ENCODE measurements around the gene SCUBE2.

SCUBE2 gene

DNA sequence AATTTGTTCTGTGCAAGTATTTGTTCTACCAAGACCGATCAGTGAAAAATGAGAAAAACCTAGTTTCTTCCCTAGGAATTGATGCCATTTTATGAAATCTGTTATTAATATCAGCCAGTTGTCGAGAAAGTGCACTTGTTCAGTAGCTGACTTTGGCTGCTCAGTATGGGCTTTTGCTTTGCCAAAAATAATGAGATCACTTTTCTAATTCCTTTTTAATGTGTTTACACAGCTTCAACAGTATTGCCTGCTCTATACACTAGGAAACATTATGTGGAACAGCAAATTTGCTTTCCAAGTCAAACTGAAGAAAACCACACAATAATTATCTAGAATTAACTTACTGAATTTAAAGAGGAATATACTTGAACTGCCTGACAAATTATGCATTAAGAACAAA lies 34.4 kb downstream of the SCUBE2 start:
- Mint-ChIP-seq H3K36me3 (ENCODE audit: low read depth) (no peaks in the 10 kb centered on the region), H3K4me3 (no peak overlapping the region), H3K27ac (no peak overlapping the region), H3K27me3 (peaks cover 2% of the 10 kb centered on the region), H3K4me1 (ENCODE audit: low read depth) (peaks cover 39% of the 10 kb centered on the region), H3K9me3 (no peaks in the 10 kb centered on the region)
- intact Hi-C loops (cut with micrococcal nuclease) = no loop called here

DNA sequence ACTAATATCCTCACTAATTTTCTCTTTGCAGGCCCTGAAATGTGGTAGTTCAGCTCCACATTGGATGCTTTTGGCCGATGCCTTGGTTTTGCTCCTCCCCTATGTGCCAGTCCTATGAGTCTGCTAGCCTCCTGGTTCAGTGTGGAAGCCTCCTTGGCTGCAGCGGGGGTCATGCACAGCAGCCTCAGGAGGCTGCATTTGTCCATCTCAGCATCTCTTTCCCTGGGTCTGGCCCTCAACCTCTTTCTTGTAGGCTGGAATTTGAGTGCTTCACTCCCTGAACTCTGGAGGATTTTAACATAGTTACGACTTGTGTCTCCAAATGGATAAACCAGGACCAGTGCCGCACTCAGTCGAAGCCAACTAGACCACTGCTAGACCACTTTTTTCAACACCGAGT lies 34.9 kb downstream of the SCUBE2 start:
- Mint-ChIP-seq H3K4me1 (ENCODE audit: low read depth) (peaks cover 33% of the 10 kb centered on the region), H3K4me3 (no peak overlapping the region), H3K27me3 (peaks cover 2% of the 10 kb centered on the region), H3K9me3 (no peaks in the 10 kb centered on the region), H3K27ac (no peak overlapping the region), H3K36me3 (ENCODE audit: low read depth) (no peaks in the 10 kb centered on the region)
- intact Hi-C loops (cut with micrococcal nuclease) = no loop called here

DNA sequence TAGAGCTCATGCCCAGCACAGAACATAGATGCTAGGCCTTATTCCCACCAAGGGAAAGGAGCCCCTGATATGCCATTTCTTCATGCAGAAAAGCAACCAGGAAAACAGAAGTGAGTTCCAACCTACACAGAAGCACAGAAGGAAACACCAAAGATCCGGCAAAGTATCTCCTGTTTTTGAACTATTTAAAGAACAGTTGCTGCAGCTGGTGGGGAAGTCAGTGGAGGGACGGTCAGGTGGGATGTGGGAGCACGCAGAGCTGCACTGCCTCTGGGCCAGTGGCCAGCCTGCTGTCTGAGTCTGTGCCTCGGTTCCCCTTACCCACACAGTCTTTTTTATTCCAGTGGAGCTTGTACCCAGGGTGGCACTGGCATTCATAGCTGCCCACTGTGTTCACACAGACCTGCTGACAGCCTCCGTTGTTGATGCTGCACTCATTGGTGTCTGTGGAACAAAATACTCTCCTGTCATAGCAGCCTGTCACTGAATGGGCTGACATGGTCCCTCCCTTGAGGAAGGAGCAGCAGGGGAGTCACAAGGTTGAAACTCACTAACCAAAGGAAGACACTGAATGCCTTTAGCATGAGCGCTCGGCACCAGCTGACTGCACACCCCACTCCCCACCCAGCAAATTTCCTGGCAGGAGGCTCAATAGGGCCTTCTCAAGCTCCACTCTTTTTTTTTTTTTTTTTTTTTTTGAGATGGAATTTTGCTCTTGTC lies 37.9 kb downstream of the SCUBE2 start:
- no peak overlapping the region for H3K4me3 Mint-ChIP-seq
- peaks cover 5% of the 10 kb centered on the region for H3K27me3 Mint-ChIP-seq
- intact Hi-C loops (cut with micrococcal nuclease) = no loop called here
- peaks cover 21% of the 10 kb centered on the region for H3K4me1 Mint-ChIP-seq (ENCODE audit: low read depth)
- H3K9me3 Mint-ChIP-seq = no peaks in the 10 kb centered on the region
- no peaks in the 10 kb centered on the region for H3K36me3 Mint-ChIP-seq (ENCODE audit: low read depth)
- peak overlapping the region; percentile 37 for H3K27ac Mint-ChIP-seq

DNA sequence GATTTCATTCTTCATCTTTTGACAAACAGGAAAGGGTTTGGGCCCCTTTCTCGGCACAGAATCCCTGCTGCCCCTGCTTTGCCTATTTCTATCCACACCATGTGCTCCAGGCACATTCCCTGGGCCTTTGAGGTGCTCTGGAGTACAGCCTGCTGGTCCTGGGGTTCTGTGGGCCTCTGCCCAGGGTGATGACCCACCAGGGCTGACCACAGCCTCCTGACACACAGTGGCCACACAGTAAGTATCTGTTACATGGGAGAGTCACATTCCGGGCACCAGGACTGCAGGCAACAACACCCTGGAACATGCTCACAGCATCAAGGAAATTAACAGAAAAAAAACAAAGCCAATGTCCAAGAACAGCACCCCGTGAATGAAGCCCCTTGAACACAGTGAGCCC lies 39.1 kb downstream of the SCUBE2 start:
- Mint-ChIP-seq H3K27me3 (peaks cover 5% of the 10 kb centered on the region), H3K36me3 (ENCODE audit: low read depth) (no peaks in the 10 kb centered on the region), H3K9me3 (no peaks in the 10 kb centered on the region), H3K27ac (no peak overlapping the region), H3K4me3 (no peak overlapping the region), H3K4me1 (ENCODE audit: low read depth) (peaks cover 21% of the 10 kb centered on the region)
- intact Hi-C loops (cut with micrococcal nuclease) = no loop called here

DNA sequence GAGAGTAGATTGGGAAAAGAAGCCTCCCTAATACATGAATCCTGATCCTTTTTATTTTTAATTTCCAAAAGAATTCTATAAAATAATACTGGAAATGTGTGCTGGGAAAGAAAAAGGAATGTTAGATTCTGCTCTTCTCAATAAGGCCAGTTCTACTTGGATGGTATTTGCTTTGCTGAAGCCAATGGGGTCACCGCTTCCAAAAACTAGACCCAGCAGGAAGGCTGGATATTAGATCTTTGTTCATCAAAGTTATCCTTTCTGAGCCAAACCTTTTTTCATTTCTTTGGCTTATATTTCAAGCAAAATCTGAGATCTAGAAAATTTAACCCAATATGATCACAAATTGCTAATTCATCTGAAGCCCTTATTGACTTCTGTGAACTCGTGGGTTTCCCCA lies 41.4 kb downstream of the SCUBE2 start:
- intact Hi-C loops (cut with micrococcal nuclease) = no loop called here
- Mint-ChIP-seq H3K9me3 (no peaks in the 10 kb centered on the region), H3K36me3 (ENCODE audit: low read depth) (no peaks in the 10 kb centered on the region), H3K4me3 (no peak overlapping the region), H3K27me3 (peaks cover 3% of the 10 kb centered on the region), H3K27ac (no peak overlapping the region), H3K4me1 (ENCODE audit: low read depth) (peaks cover 14% of the 10 kb centered on the region)

DNA sequence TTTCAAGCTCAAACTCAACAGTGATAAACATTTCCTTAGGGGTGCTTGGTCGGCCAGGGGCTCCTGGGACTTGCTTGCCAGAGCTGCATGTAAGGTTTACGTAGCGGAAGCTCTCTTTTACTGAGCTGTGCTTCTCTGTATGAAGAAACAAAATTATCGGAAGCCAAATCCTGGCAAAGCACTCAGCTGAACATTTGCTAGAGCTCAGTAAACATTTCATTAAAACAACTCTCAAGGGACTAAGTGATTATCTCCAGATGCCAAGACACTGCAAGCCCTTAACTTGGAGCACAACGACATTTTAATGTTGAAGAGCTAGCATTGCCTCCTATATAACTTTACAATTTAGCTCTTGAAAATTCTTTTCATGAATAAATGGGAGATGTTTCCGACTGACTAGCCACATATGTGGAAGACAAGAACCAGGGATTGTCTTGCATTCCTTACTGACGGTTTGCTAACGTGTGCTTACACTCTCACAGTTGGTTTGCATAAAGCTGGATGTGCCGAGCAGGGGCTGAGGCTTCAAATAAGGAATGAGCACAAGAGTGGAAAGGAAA lies 43.4 kb downstream of the SCUBE2 start:
- H3K36me3 Mint-ChIP-seq (ENCODE audit: low read depth) = no peaks in the 10 kb centered on the region
- no peaks in the 10 kb centered on the region for H3K9me3 Mint-ChIP-seq
- peaks cover 3% of the 10 kb centered on the region for H3K4me1 Mint-ChIP-seq (ENCODE audit: low read depth)
- H3K4me3 Mint-ChIP-seq = no peak overlapping the region
- intact Hi-C loops (cut with micrococcal nuclease) = no loop called here
- no peak overlapping the region for H3K27ac Mint-ChIP-seq
- H3K27me3 Mint-ChIP-seq = peaks cover 5% of the 10 kb centered on the region

DNA sequence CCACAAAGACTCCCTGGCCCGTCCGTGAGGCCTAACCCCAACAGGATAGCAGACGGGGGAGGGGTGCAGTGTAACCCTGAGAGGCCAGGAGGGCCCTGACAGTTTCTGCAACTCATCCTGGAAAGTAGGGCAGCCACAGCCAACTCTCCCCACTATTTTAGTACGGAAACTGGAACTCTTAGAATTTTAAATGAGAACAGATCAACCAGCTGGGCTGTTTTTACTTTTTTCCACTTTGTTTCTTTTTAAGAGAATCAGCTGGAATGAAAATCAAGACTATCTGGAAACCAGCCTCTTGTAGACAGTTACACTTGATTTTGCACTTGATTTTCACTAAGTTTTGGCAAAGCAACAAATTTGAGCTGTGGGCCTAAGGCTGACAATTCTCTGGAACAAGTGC lies 44.9 kb downstream of the SCUBE2 start:
- no peaks in the 10 kb centered on the region for H3K36me3 Mint-ChIP-seq (ENCODE audit: low read depth)
- H3K9me3 Mint-ChIP-seq = no peaks in the 10 kb centered on the region
- no peak overlapping the region for H3K27ac Mint-ChIP-seq
- H3K4me1 Mint-ChIP-seq (ENCODE audit: low read depth) = no peaks in the 10 kb centered on the region
- intact Hi-C loops (cut with micrococcal nuclease) = no loop called here
- H3K27me3 Mint-ChIP-seq = peaks cover 5% of the 10 kb centered on the region
- H3K4me3 Mint-ChIP-seq = no peak overlapping the region

DNA sequence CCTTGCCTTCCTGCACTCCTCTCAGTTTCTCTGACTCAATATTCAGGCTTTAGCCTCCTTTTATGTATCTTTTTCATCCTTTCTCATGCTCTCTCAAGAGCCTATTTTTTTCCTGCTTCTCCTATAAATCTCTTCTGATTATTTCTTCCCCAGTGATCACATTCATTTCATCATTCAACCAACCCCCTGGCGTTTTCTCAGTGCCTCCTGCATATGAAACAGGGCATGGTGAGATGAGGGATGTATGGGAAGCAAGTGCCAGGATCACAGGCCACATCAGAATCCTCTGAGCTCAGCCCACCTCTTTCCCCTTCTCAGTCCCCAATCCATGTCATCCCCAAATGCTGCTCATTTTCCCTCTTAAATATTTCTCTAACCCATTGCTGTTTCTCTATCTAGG lies 48.9 kb downstream of the SCUBE2 start:
- intact Hi-C loops (cut with micrococcal nuclease) = no loop called here
- Mint-ChIP-seq H3K9me3 (no peaks in the 10 kb centered on the region), H3K36me3 (ENCODE audit: low read depth) (no peaks in the 10 kb centered on the region), H3K4me3 (no peak overlapping the region), H3K27ac (no peak overlapping the region), H3K27me3 (peaks cover 2% of the 10 kb centered on the region), H3K4me1 (ENCODE audit: low read depth) (peaks cover 22% of the 10 kb centered on the region)

DNA sequence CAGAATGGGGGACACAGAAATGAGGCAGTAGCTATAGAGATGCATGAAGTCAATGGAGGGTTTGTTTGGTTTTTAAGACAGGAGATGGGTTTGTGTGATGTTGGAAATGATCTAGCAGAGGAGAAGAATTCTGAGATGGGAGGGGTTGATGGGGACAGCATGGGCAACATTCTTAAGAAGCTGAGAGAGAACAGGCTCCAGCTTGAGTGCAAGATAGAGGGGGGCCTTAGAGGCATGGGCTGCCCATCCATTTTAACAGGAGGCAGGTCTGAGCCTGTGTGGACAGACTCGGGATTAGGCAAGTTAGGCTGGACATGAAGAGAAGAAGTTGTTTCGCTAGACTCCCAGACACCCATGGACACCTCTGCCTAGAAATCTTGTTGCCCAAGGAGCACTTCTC lies 49.7 kb downstream of the SCUBE2 start:
- Mint-ChIP-seq H3K27me3 (peaks cover 2% of the 10 kb centered on the region), H3K4me3 (no peak overlapping the region), H3K36me3 (ENCODE audit: low read depth) (no peaks in the 10 kb centered on the region), H3K9me3 (no peaks in the 10 kb centered on the region), H3K27ac (no peak overlapping the region), H3K4me1 (ENCODE audit: low read depth) (peaks cover 25% of the 10 kb centered on the region)
- intact Hi-C loops (cut with micrococcal nuclease) = no loop called here

DNA sequence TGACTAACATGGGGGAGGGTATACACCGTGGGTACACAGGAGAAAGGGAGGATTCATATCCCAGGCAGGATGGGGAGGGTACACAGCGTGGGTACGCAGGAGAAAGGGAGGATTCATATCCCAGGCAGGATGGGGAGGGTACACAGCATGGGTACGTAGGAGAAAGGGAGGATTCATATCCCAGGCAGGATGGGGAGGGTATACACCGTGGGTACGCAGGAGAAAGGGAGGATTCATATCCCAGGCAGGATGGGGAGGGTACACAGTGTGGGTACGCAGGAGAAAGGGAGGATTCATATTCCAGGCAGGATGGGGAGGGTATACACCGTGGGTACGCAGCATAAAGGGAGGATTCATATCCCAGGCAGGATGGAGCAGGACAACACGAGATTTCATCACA lies 51.0 kb downstream of the SCUBE2 start:
- Mint-ChIP-seq H3K36me3 (ENCODE audit: low read depth) (no peaks in the 10 kb centered on the region), H3K27ac (no peak overlapping the region), H3K9me3 (no peaks in the 10 kb centered on the region), H3K4me3 (no peak overlapping the region), H3K27me3 (peaks cover 2% of the 10 kb centered on the region), H3K4me1 (ENCODE audit: low read depth) (peaks cover 25% of the 10 kb centered on the region)
- intact Hi-C loops (cut with micrococcal nuclease) = no loop called here

DNA sequence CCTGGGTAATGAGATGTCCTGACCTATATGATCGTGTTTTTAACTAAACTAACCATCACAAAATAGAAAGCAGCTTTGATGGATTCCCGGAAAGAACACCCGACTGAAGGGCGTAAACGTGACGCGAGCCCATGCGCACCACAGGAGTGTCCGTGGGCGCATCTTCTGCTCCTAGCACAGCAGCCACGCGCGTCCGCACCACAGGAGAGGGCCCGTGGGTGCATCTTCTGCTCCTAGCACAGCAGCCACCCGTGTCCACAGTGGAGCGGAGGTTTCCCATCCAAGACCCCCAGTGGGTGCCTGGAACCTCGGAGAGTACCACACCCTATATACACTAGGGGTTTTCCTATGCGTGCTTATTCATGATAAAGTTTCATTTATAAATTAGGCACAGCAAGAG lies 51.5 kb downstream of the SCUBE2 start:
- Mint-ChIP-seq H3K27me3 (peaks cover 2% of the 10 kb centered on the region), H3K36me3 (ENCODE audit: low read depth) (no peaks in the 10 kb centered on the region), H3K4me3 (no peak overlapping the region), H3K4me1 (ENCODE audit: low read depth) (peaks cover 25% of the 10 kb centered on the region), H3K27ac (no peak overlapping the region), H3K9me3 (no peaks in the 10 kb centered on the region)
- intact Hi-C loops (cut with micrococcal nuclease) = no loop called here

DNA sequence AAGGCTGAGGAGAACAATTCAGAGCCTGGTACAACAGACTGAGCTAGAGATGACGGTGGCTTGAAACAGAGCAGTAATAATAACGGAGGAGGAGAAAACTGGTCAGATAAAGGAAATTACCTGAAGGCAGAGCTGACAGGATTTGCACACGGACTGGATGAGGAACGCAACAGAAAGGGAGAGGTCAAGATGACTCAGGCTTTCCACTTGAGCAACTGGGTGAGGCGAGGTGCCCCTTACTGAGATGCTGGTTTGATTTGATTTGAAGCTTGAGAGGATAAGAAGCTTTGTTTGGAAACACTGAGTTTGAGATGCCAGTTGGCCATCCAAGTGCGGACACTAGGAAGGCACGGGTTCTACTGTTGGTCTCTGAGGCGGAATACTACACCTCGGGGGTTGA lies 52.2 kb downstream of the SCUBE2 start:
- Mint-ChIP-seq H3K4me3 (no peak overlapping the region), H3K27me3 (no peaks in the 10 kb centered on the region), H3K27ac (peak overlapping the region; percentile 83), H3K4me1 (ENCODE audit: low read depth) (peaks cover 25% of the 10 kb centered on the region), H3K36me3 (ENCODE audit: low read depth) (no peaks in the 10 kb centered on the region), H3K9me3 (no peaks in the 10 kb centered on the region)
- intact Hi-C loops (cut with micrococcal nuclease) = no loop called here

DNA sequence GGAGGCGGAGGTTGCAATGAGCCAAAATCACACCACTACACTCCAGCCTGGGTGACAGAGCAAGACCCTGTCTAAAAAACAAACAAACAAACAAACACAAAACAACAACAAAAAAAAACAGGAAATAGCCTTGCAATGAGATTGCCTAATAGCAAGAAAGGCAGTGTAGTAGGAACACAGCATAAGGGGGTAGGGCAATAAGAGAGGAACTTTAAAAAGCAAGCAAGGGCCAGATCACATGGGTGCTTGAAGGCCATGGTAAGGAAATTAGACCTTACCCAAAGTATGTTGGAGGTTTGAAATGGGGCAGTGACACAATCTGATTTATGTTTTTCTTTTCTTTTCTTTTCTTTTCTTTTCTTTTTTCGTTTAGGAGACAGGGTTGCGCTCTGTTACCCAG lies 52.9 kb downstream of the SCUBE2 start:
- H3K27ac Mint-ChIP-seq = peak overlapping the region; percentile 83
- intact Hi-C loops (cut with micrococcal nuclease) = no loop called here

DNA sequence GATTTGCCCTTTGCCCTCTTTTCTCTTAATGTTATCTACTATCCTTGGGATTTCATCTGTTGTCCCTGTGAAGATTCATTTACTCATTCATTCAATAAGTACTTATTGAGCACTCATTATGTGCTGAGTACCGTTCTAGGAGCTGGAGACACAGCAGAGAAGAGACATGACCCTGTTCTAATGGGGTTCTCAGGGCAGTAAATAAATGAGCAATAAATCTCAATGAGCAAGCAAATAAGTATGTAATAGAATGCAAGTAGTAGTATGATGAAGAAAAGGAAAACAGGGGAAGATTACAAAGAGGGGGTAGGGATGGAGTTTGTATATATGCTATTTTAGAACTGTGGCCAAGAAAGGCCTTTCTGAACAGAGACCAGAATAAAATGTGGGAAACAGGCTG lies 53.4 kb downstream of the SCUBE2 start:
- intact Hi-C loops (cut with micrococcal nuclease) = no loop called here
- H3K27me3 Mint-ChIP-seq = peaks cover 1% of the 10 kb centered on the region

More for the DNA sequence above, 52.9 kb downstream of the SCUBE2 start:
- Mint-ChIP-seq H3K36me3 (ENCODE audit: low read depth) (no peaks in the 10 kb centered on the region), H3K4me3 (no peak overlapping the region), H3K27me3 (peaks cover 1% of the 10 kb centered on the region), H3K9me3 (no peaks in the 10 kb centered on the region), H3K4me1 (ENCODE audit: low read depth) (peaks cover 25% of the 10 kb centered on the region)

More for the DNA sequence above, 53.4 kb downstream of the SCUBE2 start:
- Mint-ChIP-seq H3K27ac (peak overlapping the region; percentile 83), H3K4me3 (no peak overlapping the region), H3K9me3 (no peaks in the 10 kb centered on the region), H3K36me3 (ENCODE audit: low read depth) (no peaks in the 10 kb centered on the region), H3K4me1 (ENCODE audit: low read depth) (peaks cover 25% of the 10 kb centered on the region)
